Stimulated activated CD8-positive, alpha-beta memory T cell treated with anti-CD3 and anti-CD28 coated beads, Interleukin-7, amount 100 ng/mL, for 1 hour (primary cell): ENCODE results near the gene GNAT1.
"Not testable (repeated sequence)": the region's sequence is repeated elsewhere in the genome, so short reads cannot be mapped to it uniquely, and the experiment has no call there.

Experiments
- DNase-seq, 2 donors: peaks; one replicate each; pipeline ENCODE4 v3.0.0-alpha.2; 2020; ENCODE audit warnings: low read depth in 2 of 2

Gene GNAT1

DNA sequence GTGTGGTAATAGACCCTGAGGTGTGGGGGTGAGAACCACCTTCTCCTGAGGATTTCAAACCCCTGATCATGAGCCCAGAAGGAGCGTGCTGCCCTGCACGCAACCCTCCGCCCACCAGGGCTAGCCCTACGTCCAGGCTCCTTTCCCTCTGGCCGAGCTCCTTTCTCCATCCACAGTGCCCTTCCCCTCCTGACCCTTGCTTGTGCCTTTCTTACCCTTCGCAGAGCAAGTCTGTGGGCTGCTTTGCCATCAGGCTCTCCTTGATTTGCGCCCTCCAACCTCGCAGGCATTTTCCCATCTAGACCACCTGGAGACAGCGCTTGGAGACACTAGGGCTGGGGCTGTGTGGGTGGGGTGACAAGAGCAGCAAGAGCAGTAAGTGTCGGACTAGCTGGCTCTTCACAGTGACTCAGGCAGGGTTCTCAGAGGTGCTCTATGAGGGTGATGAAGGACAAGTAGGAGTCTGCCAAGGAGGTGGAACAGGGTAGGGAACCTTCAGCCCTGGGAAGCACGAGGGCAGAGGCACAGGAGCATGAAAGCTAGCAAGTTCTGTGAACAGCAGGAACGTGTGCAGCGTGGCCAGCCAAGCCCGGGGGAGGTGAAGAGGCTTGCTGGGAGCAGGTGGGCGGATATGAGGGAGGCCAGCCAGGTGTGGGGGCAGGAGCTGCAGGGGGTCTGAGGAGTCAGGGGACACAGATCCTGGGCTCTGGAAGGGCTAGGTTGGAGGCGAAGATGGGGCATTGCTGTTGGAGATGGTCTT, 11.1 kb downstream of the GNAT1 start:
- no peak for DNase-seq

DNA sequence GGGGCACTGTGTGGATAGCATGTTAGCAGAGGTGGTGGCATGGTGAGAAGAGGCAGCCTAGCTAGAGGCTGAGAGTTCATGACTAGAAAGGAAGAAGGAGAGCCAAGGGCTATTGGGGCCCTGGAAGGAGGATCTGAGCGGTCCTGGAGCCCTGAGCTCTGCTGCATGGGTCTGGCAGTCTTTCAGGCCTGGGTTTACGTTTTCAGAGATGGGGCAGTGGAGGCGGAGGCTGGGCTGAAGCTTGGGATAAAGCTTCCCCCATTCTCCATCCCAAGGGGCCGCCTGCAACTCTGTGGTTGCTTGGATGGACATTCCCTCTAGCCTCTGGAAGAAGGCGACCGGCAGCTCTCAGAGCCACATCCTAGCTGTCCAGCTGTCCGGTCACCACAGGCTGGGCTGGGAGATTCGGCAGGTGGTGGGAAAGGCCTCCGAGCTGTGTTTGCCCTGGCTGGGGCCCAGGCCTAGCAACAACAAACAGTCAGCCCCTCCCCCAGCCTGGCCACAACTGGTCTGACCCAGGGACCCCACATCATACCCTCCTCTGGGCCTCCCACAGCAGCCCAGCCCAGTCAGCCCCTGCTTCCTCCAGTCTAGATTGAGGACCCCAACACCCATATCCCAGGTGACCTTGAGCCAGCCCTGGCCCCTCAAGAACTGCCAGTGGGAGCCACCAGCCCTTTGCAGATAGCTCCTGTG, 11.9 kb downstream of the GNAT1 start:
- no peak for DNase-seq

DNA sequence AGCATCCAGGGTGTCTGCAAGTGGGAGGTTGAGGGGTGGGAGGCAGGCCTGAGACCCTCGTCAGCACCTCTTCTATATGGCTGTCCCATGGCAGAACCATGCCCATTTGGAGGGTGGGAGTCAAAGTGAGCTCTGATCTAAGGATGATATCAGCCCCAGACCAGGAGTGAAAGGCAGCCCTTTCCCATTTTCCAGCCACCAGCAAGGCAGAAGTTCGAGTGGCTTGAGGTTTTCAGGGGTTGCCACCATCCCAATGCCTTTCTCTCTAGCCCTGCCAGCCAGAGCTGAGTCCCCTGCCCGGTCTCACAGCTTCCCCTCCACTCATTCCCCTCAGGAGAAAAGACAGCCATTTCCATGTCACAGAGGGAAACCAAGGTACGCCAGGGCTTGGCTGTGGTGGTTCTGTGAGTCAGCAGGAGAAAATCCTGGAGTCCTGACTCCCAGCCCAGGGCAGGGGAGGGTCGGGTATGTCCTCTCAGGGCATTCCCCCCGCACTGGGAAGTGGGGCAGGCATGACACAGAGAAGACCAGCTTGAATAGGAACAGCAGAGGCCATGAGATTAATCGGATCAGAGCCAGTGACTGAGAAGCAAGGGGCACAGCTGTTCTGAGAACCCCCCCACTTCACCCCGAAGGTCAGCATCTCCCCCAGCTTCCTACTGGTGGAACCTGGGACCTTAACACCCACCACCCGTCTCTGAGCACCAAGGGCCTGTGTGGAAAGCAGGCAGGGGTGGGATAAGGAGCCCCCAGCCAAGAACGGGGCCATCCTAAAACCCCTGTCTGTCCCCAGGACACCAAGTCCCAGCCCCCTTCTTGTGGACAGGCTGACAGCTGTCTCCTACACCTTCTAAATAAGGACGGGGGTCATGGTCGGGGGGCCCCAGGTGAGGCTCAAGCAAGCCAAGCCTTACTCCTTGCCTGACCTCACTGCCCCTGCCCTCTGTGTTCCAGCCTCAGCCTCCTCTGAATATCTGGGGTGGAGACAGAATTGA, 12.7 kb downstream of the GNAT1 start:
- DNase-seq, result no peak

DNA sequence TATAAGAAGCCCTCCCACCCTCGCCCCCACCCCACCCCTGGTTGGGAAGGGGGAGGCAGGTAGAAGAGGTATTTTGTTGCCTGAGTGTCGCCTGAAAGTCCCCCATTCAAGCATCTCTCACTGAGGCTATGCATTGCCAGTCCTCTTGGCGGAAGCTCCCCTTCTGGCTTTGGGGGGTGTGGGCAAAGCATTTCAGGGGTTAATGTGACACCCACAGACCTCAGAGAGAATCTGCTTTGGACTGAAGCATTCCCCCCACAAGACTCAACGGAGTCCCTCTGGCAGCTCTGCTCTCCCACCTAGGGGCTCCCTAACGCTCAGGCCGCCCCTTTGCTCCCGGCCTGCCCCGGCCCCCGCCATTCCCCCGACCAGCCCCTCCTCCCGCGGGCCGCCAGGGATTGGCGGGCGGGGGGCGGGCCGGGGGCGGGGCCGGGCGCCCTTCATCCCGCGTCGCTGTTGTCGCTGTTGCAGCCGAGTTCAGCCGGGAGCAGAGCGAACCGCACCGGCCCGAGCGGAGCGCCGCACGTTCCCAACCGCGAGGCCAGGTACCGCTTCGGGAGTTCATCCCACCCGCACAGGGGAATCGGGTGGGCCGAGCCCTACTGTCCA, 13.5 kb downstream of the GNAT1 start, which contains the start of gene SLC38A3:
Gene SLC38A3, plus strand, starts transcription at position 468 of the 609 bp plus-strand sequence. CDS start 8,929 bp downstream, outside the sequence.
- no peak for DNase-seq

DNA sequence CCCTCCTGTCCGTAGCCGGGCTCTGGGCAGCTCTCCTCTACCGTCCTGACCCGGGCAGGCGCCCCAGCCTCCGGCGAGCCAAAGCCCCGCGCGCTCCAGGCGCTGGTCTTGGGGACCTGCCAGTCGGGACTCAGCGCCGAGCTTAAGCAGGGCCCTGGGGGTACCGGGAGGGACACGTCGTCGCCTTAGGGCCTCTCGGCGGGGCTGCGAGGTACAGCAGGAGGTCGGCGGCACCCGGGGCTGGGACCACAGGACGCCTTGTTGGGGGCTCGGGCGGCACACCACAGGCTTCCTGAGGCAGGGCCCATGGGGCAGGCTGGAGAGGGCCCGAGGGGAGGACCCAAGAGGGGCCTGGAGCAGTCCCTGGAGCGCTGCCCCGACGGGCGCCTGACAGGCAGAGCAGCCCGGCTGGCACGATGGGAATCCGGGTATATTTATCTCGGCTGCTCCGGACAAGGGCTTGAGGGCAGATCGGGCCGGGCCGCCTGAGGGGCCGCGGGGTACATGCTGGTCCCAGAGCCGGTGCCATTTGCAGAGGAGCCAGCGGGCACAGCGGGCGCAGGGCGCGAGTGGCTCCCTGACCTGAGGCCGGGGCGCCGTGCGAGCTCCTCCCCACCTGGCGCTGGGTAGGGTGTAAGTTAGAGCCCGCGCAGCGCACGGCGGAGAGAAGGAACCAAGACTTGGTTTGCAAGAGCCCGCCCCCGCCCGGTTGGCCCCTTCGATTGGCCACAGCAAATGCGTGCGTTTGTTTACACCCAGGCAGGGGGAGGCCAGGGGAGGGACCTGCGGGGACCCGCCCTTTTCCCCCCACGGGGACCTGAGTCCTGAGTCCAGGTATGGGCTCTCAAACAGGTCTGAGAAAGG, 14.2 kb downstream of the GNAT1 start:
- DNase-seq, result no peak

DNA sequence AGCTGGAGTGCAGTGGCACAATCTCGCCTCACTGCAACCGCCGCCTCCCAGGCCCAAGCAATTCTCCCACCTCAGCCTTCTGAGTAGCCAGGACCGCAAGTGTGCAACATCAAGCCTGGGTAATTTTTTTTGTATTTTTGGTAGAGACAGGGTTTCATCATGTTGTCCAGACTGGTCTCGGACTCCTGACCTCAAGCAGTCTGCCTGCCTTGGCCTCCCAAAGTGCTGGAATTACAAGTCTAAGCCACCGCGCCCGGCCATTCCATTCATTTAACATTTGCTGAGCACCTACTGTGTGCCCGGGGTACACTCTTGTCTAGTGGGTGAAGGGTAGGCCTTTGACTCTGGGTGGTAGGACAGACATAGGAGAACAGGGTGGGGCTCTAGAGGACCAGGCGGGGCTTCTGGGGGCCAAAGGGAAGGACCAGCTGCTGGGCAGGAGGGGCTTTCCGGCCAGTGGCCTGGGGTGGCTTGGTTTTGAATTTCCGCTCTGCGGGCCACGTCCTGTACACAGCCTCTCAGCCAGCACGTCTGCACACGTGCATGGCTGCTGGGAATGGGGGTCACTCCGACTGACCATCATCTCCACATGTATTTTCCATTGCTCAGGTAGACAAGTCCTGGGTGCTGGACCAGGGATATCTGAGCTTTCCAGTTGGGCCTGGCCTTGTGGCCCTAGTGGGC, 16.1 kb downstream of the GNAT1 start:
- no peak for DNase-seq

DNA sequence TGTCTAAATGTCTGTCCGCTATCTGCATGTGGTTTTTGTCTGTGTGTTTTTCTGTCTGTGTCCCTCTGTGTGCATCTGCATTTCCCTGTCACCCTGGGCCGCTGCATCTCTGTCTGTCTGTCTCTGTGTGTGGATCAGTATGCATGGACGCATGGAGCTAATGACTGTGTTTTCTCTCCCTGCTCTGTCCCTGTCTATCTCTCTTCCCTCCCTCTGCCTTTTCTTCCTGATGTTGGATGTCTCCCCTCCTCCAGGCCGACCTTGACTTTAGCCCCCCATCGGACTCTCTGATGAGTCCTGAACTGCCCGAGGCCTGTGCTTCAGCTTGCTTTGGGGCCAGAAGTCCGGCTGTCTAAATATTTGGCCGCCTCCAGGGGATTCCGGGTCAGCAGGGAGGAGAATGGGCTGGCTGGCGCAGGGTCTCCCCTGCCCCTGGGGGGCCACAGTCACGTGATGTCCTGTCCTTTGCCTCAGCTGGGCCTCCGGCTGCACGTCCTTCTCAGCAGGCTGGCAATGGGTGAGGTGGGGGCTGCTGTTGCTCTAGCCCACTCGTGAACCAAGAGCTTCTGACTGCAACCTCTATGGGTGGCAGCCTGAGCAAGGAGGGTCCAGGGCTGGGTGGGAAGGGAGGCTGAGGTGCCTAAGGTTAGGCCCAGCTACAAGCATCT, 17.4 kb downstream of the GNAT1 start:
- DNase-seq, result no peak

DNA sequence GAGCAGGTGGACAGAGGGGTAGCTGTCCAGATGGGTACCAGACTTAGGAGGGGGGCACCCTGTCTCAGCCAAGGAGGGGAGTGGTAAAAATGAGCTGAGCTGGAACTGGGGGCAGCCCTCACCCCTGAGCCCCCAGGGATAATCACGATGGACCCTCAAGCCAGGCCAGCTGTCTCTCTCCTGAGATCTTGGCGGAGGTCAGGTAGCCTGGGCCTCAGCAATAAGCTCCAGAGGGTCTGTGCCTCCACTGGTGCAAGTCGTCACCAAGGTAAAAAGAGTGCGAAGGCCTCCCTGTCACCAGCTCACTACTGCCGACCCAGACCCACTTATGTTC, 18.7 kb downstream of the GNAT1 start:
- DNase-seq, result no peak

DNA sequence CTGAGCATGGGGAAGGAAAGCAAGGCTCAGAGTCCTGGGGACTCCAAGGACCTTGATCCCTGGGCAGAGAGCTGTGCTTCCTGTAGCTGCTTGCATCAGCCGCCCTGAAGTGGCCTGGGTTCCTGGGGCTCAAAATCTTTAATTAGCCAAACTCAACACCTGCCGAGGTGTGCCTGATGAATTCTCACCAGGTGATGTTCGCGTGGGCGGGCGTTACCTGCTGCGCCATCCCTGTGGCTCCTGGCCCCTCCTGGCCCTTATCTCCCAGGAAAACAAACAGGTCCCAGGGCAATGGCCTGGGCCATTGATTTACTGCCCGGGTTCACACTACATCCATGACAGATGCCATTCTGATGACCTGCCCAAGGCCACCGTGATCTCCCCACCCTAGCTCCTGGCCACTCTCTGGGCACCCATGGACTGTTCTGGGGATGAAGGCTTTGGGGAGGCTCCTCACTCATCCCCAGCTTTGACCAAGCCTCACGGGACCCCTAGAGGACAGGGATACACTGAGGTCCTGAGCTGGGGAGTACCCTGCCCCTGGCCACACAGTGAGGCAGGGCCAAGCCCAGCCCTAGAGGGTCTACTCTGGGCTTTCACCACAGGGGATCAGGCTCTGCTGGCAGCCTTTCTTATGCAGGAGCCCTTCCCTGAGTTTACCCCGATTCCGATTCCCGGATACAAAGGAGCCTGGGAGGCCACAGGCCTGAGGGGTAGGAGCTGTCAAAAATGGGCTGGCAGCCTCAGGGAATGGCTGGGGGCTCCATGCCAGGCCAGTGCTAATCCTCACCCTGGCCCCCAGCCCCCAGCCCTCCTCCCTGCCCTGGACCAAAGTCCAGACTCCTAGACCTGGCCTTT, 19.3 kb downstream of the GNAT1 start:
- DNase-seq, result no peak

DNA sequence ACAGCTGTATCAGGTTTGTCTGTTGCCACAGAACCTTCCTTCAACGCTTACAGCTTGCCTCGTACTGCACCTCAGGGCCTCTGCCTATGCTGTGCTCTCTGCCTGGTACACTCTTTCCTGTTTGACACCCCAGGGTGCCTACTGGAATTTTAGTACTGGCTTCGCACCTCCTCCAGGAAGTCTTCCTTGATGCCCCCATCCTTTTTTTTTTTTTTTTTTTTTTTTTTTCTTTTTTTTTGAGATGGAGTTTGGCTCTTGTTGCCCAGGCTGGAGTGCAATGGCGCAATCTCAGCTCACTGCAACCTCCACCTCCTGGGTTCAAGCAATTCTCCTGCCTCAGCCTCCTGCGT, 19.9 kb downstream of the GNAT1 start:
- DNase-seq, result not testable (repeated sequence)

DNA sequence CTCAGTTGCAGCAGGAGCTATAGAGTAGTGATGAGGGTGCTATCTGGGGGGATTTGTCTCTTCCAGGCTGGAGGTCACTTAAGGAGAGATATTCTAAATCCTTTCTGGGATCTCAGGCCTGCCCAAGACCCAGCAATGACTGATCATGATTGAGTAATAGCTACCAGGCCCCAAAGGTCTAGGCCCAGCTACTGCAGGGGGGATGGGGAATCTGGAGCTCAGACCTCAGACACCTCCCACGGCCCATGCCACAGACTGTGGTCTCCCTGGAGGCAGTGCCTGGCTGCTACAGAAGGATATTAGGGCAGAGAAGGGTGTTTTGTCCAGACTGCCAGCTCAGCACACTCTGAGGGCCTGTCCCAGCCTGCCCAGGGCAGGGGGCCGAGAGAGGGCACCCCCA, 20.5 kb downstream of the GNAT1 start:
- DNase-seq, result no peak

DNA sequence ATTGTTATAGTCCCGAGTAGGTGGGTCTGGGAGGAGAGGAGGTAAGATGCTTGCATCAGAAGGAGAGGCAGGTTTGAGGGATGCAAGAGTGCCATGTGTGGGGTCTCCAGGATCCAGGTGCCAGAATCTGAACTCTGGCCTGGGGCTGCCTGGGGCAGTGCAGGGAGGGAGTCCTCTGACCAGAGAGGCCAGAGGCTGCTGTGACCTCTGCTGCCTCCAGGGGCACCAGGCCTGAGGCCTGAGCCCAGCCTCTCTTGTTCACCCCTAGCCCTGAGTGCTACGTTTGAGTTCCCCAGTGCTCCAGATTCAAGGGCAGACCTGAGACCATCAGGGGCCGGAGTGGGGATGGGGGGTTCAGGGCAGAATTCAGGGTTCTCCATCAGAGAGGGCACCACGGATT, 21.1 kb downstream of the GNAT1 start:
- DNase-seq, result no peak

DNA sequence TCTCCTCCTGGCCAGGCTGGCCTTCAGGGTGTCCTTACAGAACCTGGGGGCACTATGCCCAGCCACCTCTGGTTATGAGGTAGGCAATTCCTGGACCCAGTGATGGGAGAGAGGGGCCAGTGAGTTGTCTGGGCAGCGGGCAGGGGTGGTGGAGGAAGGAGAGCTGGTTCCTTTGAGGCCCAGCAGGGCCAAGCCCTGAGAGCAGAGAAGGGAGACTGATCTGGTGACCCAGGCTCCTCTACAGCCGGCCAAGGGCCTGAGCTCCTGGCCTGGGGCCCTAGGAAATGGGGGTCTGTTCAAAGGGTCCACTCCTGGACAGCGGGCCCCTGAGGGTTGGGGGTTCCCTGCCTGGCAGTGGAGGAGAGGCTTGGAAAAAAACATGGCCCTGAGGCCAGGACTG, 21.6 kb downstream of the GNAT1 start:
- DNase-seq, result no peak

DNA sequence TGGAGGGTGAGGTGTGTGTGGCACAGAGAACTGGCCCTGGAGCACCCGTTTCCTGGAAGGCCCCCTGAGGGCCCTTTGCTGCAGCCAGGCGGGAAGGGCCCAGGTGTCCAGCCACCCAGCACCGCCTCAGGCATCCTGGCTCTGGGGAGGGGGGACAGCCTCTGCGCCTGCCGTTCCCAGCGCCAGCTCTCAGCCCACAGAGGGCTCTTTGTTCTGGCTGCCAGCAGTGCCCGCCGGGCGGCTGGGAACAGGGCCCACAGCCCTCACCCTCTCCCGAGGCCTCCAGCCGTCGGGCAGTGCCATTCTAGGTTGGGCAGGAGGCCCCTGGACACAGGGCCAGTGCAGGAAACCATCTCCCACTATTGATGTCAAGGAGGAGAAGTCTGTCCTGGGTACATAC, 22.0 kb downstream of the GNAT1 start:
- DNase-seq, result no peak

DNA sequence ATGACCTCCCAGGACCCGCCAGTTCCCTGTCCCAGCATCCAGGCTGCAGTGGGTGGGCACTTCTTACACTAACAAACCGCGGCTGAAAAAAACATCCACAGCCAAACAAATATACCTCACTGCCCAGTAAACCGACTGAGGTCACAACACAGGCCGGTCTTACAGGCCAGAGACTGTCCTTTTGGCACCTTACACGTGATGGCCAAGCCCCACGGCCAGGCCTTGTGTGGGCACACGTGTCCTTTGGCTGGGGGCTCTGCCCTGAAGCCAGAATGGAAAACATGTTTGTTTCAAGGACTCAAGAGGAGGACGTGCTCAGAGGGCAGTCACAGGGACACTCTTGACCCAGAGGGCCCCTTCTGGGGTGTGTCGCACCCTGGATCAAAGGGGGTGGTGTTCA, 23.4 kb downstream of the GNAT1 start:
- DNase-seq, result no peak

DNA sequence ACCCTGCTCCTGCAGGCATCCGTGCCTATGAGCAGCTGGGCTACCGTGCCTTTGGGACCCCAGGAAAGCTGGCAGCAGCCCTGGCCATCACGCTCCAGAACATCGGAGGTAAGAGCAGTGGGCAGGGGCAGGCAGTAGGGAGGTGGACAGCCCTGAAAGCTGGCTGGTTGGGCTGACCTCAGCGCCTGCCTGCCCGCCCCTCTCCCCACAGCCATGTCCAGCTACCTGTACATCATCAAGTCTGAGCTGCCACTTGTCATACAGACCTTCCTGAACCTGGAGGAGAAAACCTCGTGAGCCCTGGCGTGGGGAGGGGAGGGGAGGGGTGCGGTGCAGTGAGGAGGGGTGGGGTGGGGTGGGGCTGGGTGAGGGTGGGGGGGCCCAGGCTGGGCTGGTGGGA, 24.1 kb downstream of the GNAT1 start:
- no peak for DNase-seq

DNA sequence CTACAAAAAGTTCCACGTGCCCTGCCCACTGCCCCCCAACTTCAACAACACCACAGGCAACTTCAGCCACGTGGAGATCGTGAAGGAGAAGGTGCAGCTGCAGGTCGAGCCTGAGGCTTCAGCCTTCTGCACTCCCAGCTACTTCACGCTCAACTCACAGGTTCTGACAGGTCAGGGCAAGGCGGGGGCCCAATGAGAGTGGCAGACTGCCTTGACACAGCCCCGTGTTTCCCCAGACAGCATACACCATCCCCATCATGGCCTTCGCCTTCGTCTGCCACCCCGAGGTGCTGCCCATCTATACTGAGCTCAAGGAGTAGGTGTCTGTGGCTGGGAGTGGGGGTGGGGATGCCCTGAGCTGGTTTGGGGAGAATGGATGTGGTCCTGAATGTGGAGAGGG, 26.3 kb downstream of the GNAT1 start:
- no peak for DNase-seq

DNA sequence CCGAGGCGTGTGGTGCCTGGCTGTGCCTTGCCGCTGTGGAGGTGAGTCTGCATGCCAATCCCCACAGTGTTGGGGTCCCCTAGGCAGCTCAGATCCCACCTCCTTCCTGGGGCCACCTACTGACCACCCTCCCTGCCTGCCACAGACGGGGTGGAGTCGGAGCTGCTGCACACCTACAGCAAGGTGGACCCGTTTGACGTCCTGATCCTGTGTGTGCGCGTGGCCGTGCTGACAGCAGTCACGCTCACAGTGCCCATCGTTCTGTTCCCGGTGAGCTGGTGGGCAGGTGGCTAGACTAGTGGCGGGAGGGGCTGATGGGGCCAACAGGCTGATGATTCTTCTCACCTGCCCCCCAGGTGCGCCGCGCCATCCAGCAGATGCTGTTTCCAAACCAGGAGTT, 27.0 kb downstream of the GNAT1 start:
- no peak for DNase-seq

DNA sequence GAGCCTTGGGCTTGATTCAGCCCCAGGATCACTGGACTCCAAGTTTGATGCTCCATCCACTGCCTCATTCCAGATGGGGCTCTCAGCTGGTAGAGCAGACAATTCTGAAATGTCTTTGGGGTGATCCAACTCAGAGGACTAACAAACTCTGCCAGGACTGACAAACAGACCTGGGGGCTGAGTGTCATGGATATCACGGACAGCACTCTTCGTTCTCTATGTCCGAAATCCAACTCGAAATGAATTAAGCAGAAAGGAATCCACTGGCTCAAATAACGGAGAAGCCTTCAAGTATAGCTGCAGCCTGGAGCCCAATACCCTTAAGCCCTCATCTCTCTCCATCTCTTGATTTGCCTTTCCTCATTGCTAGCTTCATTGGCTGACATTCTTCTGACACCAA, 27.9 kb downstream of the GNAT1 start:
- DNase-seq, result no peak
